ENCODE results near the gene ZNHIT2.

Gene ZNHIT2

DNA sequence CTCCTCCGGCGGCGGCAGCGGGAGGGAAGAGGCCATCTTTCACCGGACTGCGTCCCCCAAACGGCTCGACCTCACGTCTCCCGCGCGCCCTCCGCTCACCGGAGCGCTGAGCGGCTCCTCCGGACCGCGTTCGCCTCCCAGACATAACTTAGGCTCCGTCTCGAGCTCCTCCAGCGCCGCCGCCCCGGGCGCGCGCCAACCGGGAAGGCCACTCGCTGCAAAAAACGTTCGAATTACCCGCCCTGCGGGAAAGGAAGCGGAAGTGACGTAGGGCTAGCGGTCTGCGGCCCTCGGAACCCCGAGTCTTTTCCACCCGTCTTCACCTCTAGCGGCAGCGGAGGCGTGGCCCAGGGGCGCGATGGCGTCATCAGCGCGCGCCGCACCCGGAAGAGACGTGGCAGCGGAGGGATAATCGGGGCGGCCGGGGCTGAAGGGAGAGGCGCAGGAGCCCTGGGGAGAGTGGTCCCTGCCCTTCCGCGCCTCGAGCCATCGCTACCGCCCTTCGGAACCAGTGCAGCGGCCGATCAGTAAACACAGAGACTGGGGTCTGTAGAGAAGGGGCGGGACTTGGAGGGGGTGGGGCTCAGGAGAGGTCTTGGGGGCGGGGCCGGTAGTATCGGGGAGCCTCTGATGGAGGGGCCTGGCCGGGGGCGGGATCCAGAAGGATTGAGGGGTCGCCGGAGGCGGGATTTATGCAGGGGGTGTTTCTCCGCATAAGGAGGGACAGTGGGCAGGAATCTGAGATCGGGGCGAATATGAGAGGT is 33.5 kb downstream of the ZNHIT2 start, which contains the start of the genes CDCA5 and ZFPL1:
TSS of gene CDCA5 (minus strand) at position 207 of the 764 bp plus-strand sequence. CDS start at position 145, 62 bp downstream.
TSS of gene ZFPL1 (plus strand) at position 389 of the 764 bp plus-strand sequence. CDS start 477 bp downstream, outside the sequence.
- H3K27ac ChIP-seq: peak within 1 kb of the TSS; percentile 91
- TF ChIP-seq ZFX (IDR thresholded peaks at IDR 0.05): peak; percentile 53; the same call in 1 of the 2 replicates
- no peak for TF ChIP-seq CTCF (conservative IDR thresholded peaks at IDR 0.05)

GRCh38 chr11:65083134-65083833 is 34.2 kb downstream of the ZNHIT2 start:
- peak overlapping the region; percentile 91 for H3K27ac ChIP-seq
- TF ChIP-seq CTCF (conservative IDR thresholded peaks at IDR 0.05) (no peak), ZFX (IDR thresholded peaks at IDR 0.05) (no peak)

- no peak for TF ChIP-seq ZFX (IDR thresholded peaks at IDR 0.05)
- no peak for TF ChIP-seq CTCF (conservative IDR thresholded peaks at IDR 0.05)
- H3K27ac ChIP-seq: no peak overlapping the region
These were observed 38.6 kb downstream of the ZNHIT2 start for GRCh38 chr11:65078786-65079342.

DNA sequence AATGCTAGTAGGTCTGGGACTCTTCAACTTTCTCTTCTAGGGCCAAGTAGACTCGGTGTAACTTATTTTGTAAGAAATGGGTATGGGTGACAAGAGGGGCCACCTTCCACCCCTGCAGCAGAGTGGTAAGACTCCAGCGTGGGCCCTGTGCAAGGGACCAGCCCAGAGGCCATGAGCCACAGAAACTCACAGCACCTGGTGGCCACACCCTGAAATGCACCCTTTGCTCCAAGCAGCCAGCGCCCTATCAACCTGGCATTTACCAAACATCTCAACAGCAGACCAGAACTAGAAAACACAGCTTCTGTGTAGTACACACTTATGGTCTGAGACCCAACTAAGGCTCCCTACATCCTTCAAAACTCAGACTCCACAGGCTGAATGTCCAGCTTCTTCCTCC is 39.4 kb downstream of the ZNHIT2 start:
- no peak overlapping the region for H3K27ac ChIP-seq
- peak; percentile 78 for TF ChIP-seq CTCF (conservative IDR thresholded peaks at IDR 0.05)
- TF ChIP-seq ZFX (IDR thresholded peaks at IDR 0.05): no peak

- no peak overlapping the region for H3K27ac ChIP-seq
- TF ChIP-seq CTCF (conservative IDR thresholded peaks at IDR 0.05) (no peak), ZFX (IDR thresholded peaks at IDR 0.05) (no peak)
These were observed 40.0 kb downstream of the ZNHIT2 start for GRCh38 chr11:65077451-65077850.

DNA sequence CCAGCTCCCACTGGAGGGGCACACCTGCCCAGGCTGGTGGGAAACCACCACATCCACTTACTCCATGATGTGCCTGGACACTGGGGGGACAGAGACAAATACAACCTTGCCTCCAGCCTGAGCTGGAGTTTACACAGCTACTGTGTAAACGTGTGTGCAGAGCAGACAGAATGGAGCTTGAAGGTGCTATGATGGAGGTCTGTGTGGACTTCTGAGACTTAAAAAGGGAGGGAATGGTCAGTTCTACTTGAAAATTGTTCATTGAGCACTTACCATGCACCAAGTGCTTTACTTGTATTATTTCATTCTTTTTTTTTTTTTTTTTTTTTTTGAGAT is 44.9 kb downstream of the ZNHIT2 start:
- H3K27ac ChIP-seq: no peak overlapping the region
- TF ChIP-seq ZFX (IDR thresholded peaks at IDR 0.05) (no peak), CTCF (conservative IDR thresholded peaks at IDR 0.05) (no peak)

All from C4-2B (cell line).